RWPE1 (cell line): ENCODE measurements around the gene ACSF3.

Experiments
- CTCF ChIA-PET: fragments of 350-600 bp; sonication (Branson Sonifier 250); formaldehyde crosslinking; extraction: SDS; loops from one replicate; lab custom pipeline; 2021; lab: Yijun Ruan, JAX
- POLR2A ChIA-PET: fragments of 400-600 bp; formaldehyde crosslinking; extraction: SDS; loops from one replicate; lab custom pipeline; 2020; ENCODE audit warnings: antibody characterized with exemption; ENCODE audit not compliant: low non-redundant PET; lab: Yijun Ruan, JAX
- DNase-seq: peaks from one replicate; pipeline ENCODE4 v3.0.0; 2012; ENCODE audit warnings: low spot score
- H3K27ac ChIP-seq: fragments of 450-650 bp; 2 replicates; pipeline ENCODE4 v1.5.1; 2017
- TF ChIP-seq, protein P1 (sequence below): fragments of 450-650 bp; conservative IDR thresholded peaks from 2 replicates; pipeline ENCODE4 v1.5.1; 2017; ENCODE audit warnings: low read depth, mild to moderate bottlenecking

ACSF3 gene

GRCh38 chr16:89130448-89130847 is 36.8 kb downstream of the ACSF3 start:
- TF ChIP-seq, protein P1, sequence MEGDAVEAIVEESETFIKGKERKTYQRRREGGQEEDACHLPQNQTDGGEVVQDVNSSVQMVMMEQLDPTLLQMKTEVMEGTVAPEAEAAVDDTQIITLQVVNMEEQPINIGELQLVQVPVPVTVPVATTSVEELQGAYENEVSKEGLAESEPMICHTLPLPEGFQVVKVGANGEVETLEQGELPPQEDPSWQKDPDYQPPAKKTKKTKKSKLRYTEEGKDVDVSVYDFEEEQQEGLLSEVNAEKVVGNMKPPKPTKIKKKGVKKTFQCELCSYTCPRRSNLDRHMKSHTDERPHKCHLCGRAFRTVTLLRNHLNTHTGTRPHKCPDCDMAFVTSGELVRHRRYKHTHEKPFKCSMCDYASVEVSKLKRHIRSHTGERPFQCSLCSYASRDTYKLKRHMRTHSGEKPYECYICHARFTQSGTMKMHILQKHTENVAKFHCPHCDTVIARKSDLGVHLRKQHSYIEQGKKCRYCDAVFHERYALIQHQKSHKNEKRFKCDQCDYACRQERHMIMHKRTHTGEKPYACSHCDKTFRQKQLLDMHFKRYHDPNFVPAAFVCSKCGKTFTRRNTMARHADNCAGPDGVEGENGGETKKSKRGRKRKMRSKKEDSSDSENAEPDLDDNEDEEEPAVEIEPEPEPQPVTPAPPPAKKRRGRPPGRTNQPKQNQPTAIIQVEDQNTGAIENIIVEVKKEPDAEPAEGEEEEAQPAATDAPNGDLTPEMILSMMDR = no peak
- no peak for DNase-seq
- no peak overlapping the region for H3K27ac ChIP-seq
- POLR2A ChIA-PET = no interaction called here
- CTCF ChIA-PET = no interaction called here

DNA sequence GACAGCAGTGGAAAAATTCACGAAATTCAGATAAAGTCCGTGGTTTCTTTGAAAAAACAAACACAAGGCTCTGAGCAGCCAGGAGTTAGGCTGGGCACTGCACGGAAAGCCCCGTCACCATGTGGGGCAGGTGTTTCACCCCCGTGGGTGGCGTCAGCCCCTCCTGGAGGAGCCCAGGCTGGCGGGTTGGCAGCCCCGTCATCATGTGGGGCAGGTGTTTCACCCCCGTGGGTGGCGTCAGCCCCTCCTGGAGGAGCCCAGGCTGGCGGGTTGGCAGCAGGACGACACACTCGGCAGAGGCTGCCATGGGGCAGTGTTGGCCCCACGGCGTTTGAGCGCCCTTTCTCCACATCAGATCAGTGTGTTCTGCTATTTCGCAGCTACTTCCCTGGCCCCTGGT is 38.1 kb downstream of the ACSF3 start:
- ChIA-PET CTCF (interaction anchor here (0.7 kb wide), 1 partner anchor 41 kb away, joined by 3 read pairs; no protein-coding TSS in a partner anchor), POLR2A (no interaction called here)
- DNase-seq = no peak
- H3K27ac ChIP-seq = no peak overlapping the region
- TF ChIP-seq, protein P1 = no peak

DNA sequence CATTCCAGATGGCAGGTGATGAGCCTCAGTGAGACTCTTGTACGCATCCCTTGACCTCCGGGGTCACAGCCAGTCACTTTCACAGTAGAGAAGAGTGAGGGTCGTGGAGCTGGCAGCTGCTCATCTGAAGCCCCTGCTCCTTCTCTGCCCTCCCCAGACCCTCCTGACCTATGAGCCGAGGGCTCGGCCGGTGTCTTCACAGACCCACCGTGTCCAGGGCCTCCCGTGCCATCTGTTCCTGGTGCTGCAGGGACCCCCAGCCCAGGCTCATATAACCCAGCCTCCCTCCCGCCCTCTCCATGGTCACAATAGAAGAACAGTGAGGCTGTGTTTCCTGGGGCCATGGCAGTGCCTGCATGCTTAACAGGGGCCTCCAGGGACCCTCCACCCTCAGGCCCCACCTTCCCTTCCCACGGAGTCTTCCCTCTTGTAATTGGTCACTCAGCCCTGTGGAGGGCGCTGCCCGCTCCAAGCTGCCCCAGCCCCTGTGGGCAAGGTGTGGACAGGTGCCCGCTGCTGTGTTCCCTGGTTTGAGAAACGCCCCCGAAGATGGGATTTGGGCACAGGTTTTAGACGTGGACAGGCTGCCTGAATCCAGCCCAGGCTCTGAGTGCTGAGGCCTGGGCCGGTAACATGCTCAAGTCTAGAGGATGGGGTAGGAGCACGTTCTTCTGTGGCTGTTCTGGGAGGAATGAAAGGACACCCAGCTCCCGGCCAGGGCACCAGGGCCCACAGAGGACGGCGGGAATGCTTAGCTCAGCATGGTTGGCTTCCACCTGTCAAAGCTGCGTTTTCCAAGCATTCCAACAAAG is 38.7 kb downstream of the ACSF3 start:
- TF ChIP-seq, protein P1 = no peak
- H3K27ac ChIP-seq = no peak overlapping the region
- CTCF ChIA-PET = no interaction called here
- POLR2A ChIA-PET = no interaction called here
- no peak for DNase-seq

DNA sequence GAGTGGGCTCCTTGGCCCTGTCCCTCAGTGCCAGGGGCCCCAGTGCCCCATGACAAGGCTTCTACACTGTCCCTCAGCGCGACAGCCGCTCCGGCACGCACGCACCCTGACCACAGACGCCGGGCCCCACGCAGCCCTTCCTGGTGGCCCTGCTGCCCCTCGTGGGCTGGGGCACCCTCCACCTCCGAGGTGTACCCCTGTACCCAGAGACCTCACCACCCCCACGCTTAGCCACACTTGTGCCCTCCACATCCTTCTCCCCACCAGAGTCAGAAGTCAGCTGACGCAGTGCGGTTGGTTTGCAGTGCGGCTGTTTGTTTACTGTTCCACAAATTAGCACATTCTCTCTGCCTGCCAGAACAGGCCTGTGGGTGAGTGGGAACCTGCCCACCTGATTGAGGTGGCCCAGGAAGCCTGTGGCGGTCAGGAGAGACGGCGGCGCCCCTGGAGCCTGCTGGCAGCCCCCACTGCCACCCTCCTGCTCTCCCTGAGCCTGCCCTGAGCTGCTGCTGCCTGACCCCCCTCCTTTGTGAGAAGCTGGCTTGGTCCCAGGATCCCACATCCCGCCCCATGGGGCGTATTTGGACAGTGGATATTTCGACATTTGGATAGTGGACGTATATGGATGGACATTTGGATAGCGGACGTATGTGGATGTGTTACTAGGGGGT is 39.9 kb downstream of the ACSF3 start:
- no peak for DNase-seq
- ChIA-PET CTCF (no interaction called here), POLR2A (no interaction called here)
- no peak overlapping the region for H3K27ac ChIP-seq
- TF ChIP-seq, protein P1 = no peak

- ChIA-PET CTCF (no interaction called here), POLR2A (no interaction called here)
- TF ChIP-seq, protein P1 = no peak
- no peak for DNase-seq
- no peak overlapping the region for H3K27ac ChIP-seq
These were observed 40.6 kb downstream of the ACSF3 start for GRCh38 chr16:89134269-89134668.

GRCh38 chr16:89135166-89135565 is 41.5 kb downstream of the ACSF3 start:
- POLR2A ChIA-PET = no interaction called here
- CTCF ChIA-PET = no interaction called here
- H3K27ac ChIP-seq = no peak overlapping the region
- TF ChIP-seq, protein P1 = no peak
- DNase-seq = no peak
